ENCODE measurements around the gene ATF4. TPM values are rescaled to one million over a fixed set of nuclear protein-coding genes. Genes with fewer than 3 reads are reported as not detected.

ATF4 gene
- total and polyA plus RNA-seq, 7 donors, result 246 to 1,369 (median 839) TPM

GRCh38 chr22:39487826-39488520, 32.4 kb upstream of the ATF4 start:
- Histone ChIP-seq H3K36me3 (ENCODE audit: insufficient read depth in 1 of 2, low read depth in 1 of 2) (no peaks in the 10 kb centered on the region), H3K4me1 (no peaks in the 10 kb centered on the region), H3K27ac (no peak overlapping the region), H3K27me3 (ENCODE audit: insufficient read depth in 3 of 3, low read length in 2 of 3) (no peaks in the 10 kb centered on the region), H3K9me3 (no peaks in the 10 kb centered on the region), H3K4me3 (no peak overlapping the region)
- 94 to 96% (median 96%) methylated on average over 67 to 70 of the region's 70 CpGs for WGBS, 3 donors
- TF ChIP-seq, protein P1, sequence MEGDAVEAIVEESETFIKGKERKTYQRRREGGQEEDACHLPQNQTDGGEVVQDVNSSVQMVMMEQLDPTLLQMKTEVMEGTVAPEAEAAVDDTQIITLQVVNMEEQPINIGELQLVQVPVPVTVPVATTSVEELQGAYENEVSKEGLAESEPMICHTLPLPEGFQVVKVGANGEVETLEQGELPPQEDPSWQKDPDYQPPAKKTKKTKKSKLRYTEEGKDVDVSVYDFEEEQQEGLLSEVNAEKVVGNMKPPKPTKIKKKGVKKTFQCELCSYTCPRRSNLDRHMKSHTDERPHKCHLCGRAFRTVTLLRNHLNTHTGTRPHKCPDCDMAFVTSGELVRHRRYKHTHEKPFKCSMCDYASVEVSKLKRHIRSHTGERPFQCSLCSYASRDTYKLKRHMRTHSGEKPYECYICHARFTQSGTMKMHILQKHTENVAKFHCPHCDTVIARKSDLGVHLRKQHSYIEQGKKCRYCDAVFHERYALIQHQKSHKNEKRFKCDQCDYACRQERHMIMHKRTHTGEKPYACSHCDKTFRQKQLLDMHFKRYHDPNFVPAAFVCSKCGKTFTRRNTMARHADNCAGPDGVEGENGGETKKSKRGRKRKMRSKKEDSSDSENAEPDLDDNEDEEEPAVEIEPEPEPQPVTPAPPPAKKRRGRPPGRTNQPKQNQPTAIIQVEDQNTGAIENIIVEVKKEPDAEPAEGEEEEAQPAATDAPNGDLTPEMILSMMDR (IDR thresholded peaks at IDR 0.05), result no peak
- DNase-seq (no peak), ATAC-seq (no peak)
- intact Hi-C loops (cut with DNase I), result no loop called here

DNA sequence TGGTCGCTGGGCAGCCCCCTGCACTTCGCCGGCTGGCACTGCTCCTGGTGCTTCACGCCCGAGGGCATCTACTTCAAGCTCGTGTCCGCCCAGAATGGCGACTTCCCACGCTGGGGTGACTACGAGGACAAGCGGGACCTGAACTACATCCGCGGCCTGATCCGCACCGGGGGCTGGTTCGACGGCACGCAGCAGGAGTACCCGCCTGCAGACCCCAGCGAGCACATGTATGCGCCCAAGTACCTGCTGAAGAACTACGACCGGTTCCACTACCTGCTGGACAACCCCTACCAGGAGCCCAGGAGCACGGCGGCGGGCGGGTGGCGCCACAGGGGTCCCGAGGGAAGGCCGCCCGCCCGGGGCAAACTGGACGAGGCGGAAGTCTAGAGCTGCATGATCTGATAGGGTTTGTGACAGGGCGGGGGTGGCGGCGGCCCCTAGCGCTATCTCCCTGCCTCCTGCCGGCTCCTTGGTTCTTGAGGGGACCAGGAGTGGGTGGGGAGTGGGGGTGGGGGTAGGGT, 31.7 kb upstream of the ATF4 start:
- Histone ChIP-seq H3K27me3 (ENCODE audit: insufficient read depth in 3 of 3, low read length in 2 of 3) (no peaks in the 10 kb centered on the region), H3K9me3 (no peaks in the 10 kb centered on the region), H3K36me3 (ENCODE audit: insufficient read depth in 1 of 2, low read depth in 1 of 2) (no peaks in the 10 kb centered on the region), H3K4me1 (no peaks in the 10 kb centered on the region), H3K27ac (no peak overlapping the region), H3K4me3 (no peak overlapping the region)
- ATAC-seq (no peak), DNase-seq (peak in 1 of 2 donors; percentile 51)
- 91 to 92% (median 92%) methylated on average over 39 of the region's 39 CpGs for WGBS, 3 donors
- intact Hi-C loops (cut with DNase I), result no loop called here
- TF ChIP-seq, protein P1 (IDR thresholded peaks at IDR 0.05), result no peak

GRCh38 chr22:39489094-39490068, 31.0 kb upstream of the ATF4 start:
- WGBS, 3 donors, result 78 to 88% (median 82%) methylated on average over 14 to 17 of the region's 17 CpGs
- Histone ChIP-seq H3K27ac (no peak overlapping the region), H3K9me3 (no peaks in the 10 kb centered on the region), H3K4me3 (no peak overlapping the region), H3K4me1 (no peaks in the 10 kb centered on the region), H3K27me3 (ENCODE audit: insufficient read depth in 3 of 3, low read length in 2 of 3) (no peaks in the 10 kb centered on the region), H3K36me3 (ENCODE audit: insufficient read depth in 1 of 2, low read depth in 1 of 2) (no peaks in the 10 kb centered on the region)
- peak in 1 of 4 donors; percentile 7 for ATAC-seq
- TF ChIP-seq, protein P1 (IDR thresholded peaks at IDR 0.05), result no peak
- DNase-seq, result peak in 1 of 2 donors; percentile 56
- intact Hi-C loops (cut with DNase I), result loop anchor here (5.0 to 10.0 kb wide), 2 partner anchors 38 to 85 kb away; no protein-coding TSS in a partner anchor

DNA sequence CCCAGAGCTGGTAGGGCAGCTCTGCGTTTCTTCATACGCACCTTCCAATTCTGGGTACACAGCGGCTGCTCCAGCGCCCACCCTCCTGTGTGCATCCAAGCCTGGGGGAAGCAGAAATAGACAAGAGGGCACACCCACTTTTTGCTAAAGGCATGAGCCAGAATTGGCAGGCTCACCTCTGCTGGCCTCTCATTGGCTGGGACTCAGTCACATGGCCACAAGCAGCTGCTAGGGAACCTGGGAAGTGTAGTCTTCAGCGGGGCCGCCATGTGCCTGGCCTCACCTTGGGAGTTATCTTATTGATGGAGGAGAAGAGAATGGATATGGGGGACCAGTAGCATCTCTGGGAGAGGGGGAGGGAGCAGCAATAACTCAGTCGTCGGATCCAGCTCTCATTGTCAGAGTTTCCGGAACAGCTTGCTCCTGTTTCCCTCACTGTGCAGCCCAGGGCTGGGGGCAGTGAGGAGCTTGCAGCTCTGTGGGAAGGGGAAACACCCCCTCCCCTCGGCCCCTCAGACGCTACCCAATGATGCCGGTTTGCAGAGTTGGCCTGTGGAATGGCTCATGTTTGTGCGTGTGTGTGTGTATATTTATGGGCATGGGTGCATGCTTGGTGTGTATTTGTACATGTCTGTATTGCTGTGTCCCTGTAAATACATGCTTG, 30.1 kb upstream of the ATF4 start:
- Histone ChIP-seq H3K27ac (no peak overlapping the region), H3K4me1 (no peaks in the 10 kb centered on the region), H3K36me3 (ENCODE audit: insufficient read depth in 1 of 2, low read depth in 1 of 2) (no peaks in the 10 kb centered on the region), H3K4me3 (no peak overlapping the region), H3K27me3 (ENCODE audit: insufficient read depth in 3 of 3, low read length in 2 of 3) (no peaks in the 10 kb centered on the region), H3K9me3 (no peaks in the 10 kb centered on the region)
- peak; percentile 95 to 99 (median 97) for ATAC-seq
- intact Hi-C loops (cut with DNase I), result loop anchor here (5.0 to 10.0 kb wide), 2 partner anchors 37 to 85 kb away; no protein-coding TSS in a partner anchor
- TF ChIP-seq, protein P1 (IDR thresholded peaks at IDR 0.05), result no peak
- WGBS, 3 donors, result 35 to 51% (median 45%) methylated on average over 13 of the region's 13 CpGs
- peak; percentile 83 to 91 for DNase-seq

Measured in psoas muscle (tissue), 8 donors.